H1 (cell line): Measurements from ENCODE around the gene BZW2. TPM values are rescaled to one million over a fixed set of nuclear protein-coding genes. Genes with fewer than 3 reads are reported as not detected.

Experiments
- CTCF ChIA-PET: fragments of 300-600 bp; sonication (Branson Sonifier 250); formaldehyde crosslinking; loops from one replicate; lab custom pipeline; 2021; ENCODE audit not compliant: partially characterized antibody; lab: Charles Lee
- POLR2A ChIA-PET: fragments of 300-600 bp; sonication (Branson Sonifier 250); formaldehyde crosslinking; loops from one replicate; lab custom pipeline; 2021; ENCODE audit warnings: inconsistent platforms; ENCODE audit not compliant: partially characterized antibody; lab: Charles Lee
- DNase-seq, 2 experiments: peaks; one replicate each; pipeline versions ENCODE4 v3.0.0 to v3.0.0-alpha.2; 2010 to 2022; ENCODE audit warnings: low spot score in 2 of 2, low read depth in 1 of 2, mixed read lengths in 1 of 2
- FAIRE-seq: peaks from 2 replicates; lab custom pipeline; 2011; peaks lifted over from hg19 to GRCh38; lab: Jason Lieb, UNC
- H2AFZ ChIP-seq: 2 replicates; pipeline ENCODE4 v1.8.1; 2012; ENCODE audit warnings: low read length, inconsistent platforms
- H2AK5ac ChIP-seq: 2 replicates; pipeline ENCODE4 v1.6.1; 2013; ENCODE audit warnings: low read depth, low read length
- H2BK120ac ChIP-seq: replicated peaks from 2 replicates; pipeline ENCODE3; 2013; ENCODE audit warnings: low read depth, low read length, inconsistent platforms
- H2BK12ac ChIP-seq: 2 replicates; pipeline ENCODE4 v1.6.1; 2013; ENCODE audit warnings: low read depth, low read length
- H2BK15ac ChIP-seq: 2 replicates; pipeline ENCODE4 v1.6.1; 2013; ENCODE audit warnings: low read length
- H2BK20ac ChIP-seq: 2 replicates; pipeline ENCODE4 v1.6.1; 2013; ENCODE audit warnings: low read length
- H2BK5ac ChIP-seq: 2 replicates; pipeline ENCODE4 v1.6.1; 2013; ENCODE audit warnings: low read depth, low read length
- H3K14ac ChIP-seq: 2 replicates; pipeline ENCODE4 v1.6.1; 2013; ENCODE audit warnings: inconsistent platforms; ENCODE audit not compliant: insufficient read length
- H3K18ac ChIP-seq: 2 replicates; pipeline ENCODE4 v1.6.1; 2013; ENCODE audit warnings: low read length; ENCODE audit errors: extremely low read depth
- H3K23ac ChIP-seq: 2 replicates; pipeline ENCODE4 v1.6.1; 2013; ENCODE audit warnings: inconsistent platforms; ENCODE audit not compliant: insufficient read length
- H3K23me2 ChIP-seq: 2 replicates; pipeline ENCODE4 v1.6.1; 2013; ENCODE audit warnings: low read depth, low read length
- H3K27ac ChIP-seq: 2 replicates; pipeline ENCODE4 v1.6.1; 2011; ENCODE audit warnings: low read depth, low read length, inconsistent platforms
- H3K27me3 ChIP-seq, 4 experiments: replicated peaks in 1 of 4; 1 replicate in 1 of 4; 2 replicates in 3 of 4; pipeline versions ENCODE4 v1.6.1 to v1.8.1; 2011 to 2013; ENCODE audit warnings: low read length in 3 of 4, mild to moderate bottlenecking in 3 of 4, inconsistent platforms in 2 of 4, mixed read lengths in 2 of 4, moderate library complexity in 1 of 4; ENCODE audit not compliant: control insufficient read depth in 3 of 4, insufficient read depth in 3 of 4; ENCODE audit errors: extremely low read depth in 1 of 4
- H3K36me3 ChIP-seq, 4 experiments: 2 replicates each; pipeline versions ENCODE4 v1.6.1 to v1.8.1; 2011 to 2013; ENCODE audit warnings: mild to moderate bottlenecking in 4 of 4, low read length in 3 of 4, moderate library complexity in 2 of 4, control low read depth in 1 of 4, inconsistent platforms in 1 of 4; ENCODE audit not compliant: insufficient read depth in 4 of 4, control insufficient read depth in 2 of 4
- H3K4ac ChIP-seq: replicated peaks from 2 replicates; pipeline ENCODE3; 2013; ENCODE audit warnings: low read length, low read depth, mixed read lengths, inconsistent platforms; ENCODE audit not compliant: insufficient read length
- H3K4me1 ChIP-seq, 4 experiments: replicated peaks in 1 of 4; 1 replicate in 1 of 4; 2 replicates in 3 of 4; pipeline versions ENCODE4 v1.6.1 to v1.8.1; 2011 to 2013; ENCODE audit warnings: low read length in 3 of 4, inconsistent platforms in 2 of 4, mixed read lengths in 1 of 4; ENCODE audit not compliant: insufficient read depth in 4 of 4, control insufficient read depth in 3 of 4
- H3K4me2 ChIP-seq, 2 experiments: 2 replicates each; pipeline versions ENCODE4 v1.6.1 to v1.8.1; 2011 to 2013; ENCODE audit warnings: low read depth in 2 of 2, low read length in 2 of 2, control low read depth in 1 of 2, inconsistent platforms in 1 of 2, mild to moderate bottlenecking in 1 of 2; ENCODE audit not compliant: insufficient read depth in 1 of 2
- H3K4me3 ChIP-seq, 4 experiments: fragments of 200-600, 300-600 bp in 1 of 4; sonication (generic), shearing (Covaris generic), sonication (Bioruptor Twin) in 1 of 4; 2 replicates each; pipeline versions ENCODE4 v1.5.1 to v1.8.1; 2011 to 2016; ENCODE audit warnings: low read length in 4 of 4, low read depth in 3 of 4, control low read depth in 2 of 4, inconsistent platforms in 2 of 4, mild to moderate bottlenecking in 2 of 4, mixed read lengths in 1 of 4, moderate library complexity in 1 of 4; ENCODE audit not compliant: insufficient read depth in 2 of 4; ENCODE audit errors: extremely low read depth in 1 of 4
- H3K56ac ChIP-seq: replicated peaks from 2 replicates; pipeline ENCODE3; 2013; ENCODE audit warnings: low read depth, mild to moderate bottlenecking, mixed read lengths, low read length, inconsistent platforms; ENCODE audit not compliant: insufficient read length
- H3K79me1 ChIP-seq: 2 replicates; pipeline ENCODE4 v1.6.1; 2013; ENCODE audit warnings: low read depth, low read length, control low read depth
- H3K79me2 ChIP-seq, 2 experiments: 2 replicates each; pipeline versions ENCODE4 v1.6.1 to v1.8.1; 2012 to 2013; ENCODE audit warnings: low read length in 2 of 2, mild to moderate bottlenecking in 2 of 2, inconsistent platforms in 1 of 2; ENCODE audit not compliant: insufficient read depth in 2 of 2, control insufficient read depth in 1 of 2
- H3K9ac ChIP-seq, 4 experiments: replicated peaks in 1 of 4; 1 replicate in 1 of 4; 2 replicates in 3 of 4; pipeline versions ENCODE4 v1.6.1 to v1.8.1; 2011 to 2013; ENCODE audit warnings: low read depth in 3 of 4, low read length in 3 of 4, control low read depth in 2 of 4, mild to moderate bottlenecking in 2 of 4, moderate library complexity in 2 of 4, inconsistent platforms in 1 of 4; ENCODE audit errors: extremely low read depth in 1 of 4
- H3K9me3 ChIP-seq, 2 experiments: 2 replicates each; pipeline versions ENCODE4 v1.6.1 to v1.8.1; 2012 to 2013; ENCODE audit warnings: mild to moderate bottlenecking in 2 of 2, moderate library complexity in 2 of 2, control low read depth in 1 of 2, inconsistent platforms in 1 of 2, low read depth in 1 of 2, low read length in 1 of 2, mixed read lengths in 1 of 2; ENCODE audit not compliant: insufficient read depth in 2 of 2
- H4K20me1 ChIP-seq, 2 experiments: replicated peaks in 1 of 2; 2 replicates each; pipeline versions ENCODE3 to v1.8.1; 2011 to 2013; ENCODE audit warnings: inconsistent platforms in 2 of 2, low read length in 2 of 2, mild to moderate bottlenecking in 1 of 2; ENCODE audit not compliant: insufficient read depth in 2 of 2, control insufficient read depth in 1 of 2
- H4K5ac ChIP-seq: 2 replicates; pipeline ENCODE4 v1.6.1; 2013; ENCODE audit warnings: low read length, low read depth, mixed read lengths, inconsistent platforms; ENCODE audit not compliant: insufficient read length
- H4K8ac ChIP-seq: 2 replicates; pipeline ENCODE4 v1.8.0; 2013; ENCODE audit warnings: mild to moderate bottlenecking, moderate library complexity, low read length, inconsistent platforms; ENCODE audit not compliant: insufficient read depth; ENCODE audit errors: extremely low read depth
- H4K91ac ChIP-seq: replicated peaks from 2 replicates; pipeline ENCODE3; 2013; ENCODE audit warnings: low read length, mixed read lengths, inconsistent platforms; ENCODE audit not compliant: insufficient read length
- ASH2L ChIP-seq: fragments of 200-600, 300-600 bp; sonication (generic); IDR thresholded peaks from one replicate; pipeline ENCODE4 v1.7.1; 2017; ENCODE audit warnings: low read length
- BRCA1 ChIP-seq: IDR thresholded peaks from 2 replicates; pipeline ENCODE4 v1.6.1; 2012; ENCODE audit warnings: low read depth, low read length, improper control_type of control experiment
- CTBP2 ChIP-seq: IDR thresholded peaks from 2 replicates; pipeline ENCODE4 v1.7.0; 2011; ENCODE audit warnings: borderline replicate concordance, mild to moderate bottlenecking, moderate library complexity, mixed read lengths, low read length; ENCODE audit not compliant: insufficient read depth, insufficient read length
- EGR1 ChIP-seq: IDR thresholded peaks from 2 replicates; pipeline ENCODE4 v1.6.1; 2011; ENCODE audit warnings: low read depth, low read length, borderline replicate concordance
- HDAC2 ChIP-seq, 2 experiments: fragments of 300-600 bp in 1 of 2; sonication (generic) in 1 of 2; IDR thresholded peaks; 2 replicates each; pipeline ENCODE4 v1.6.1; 2011 to 2012; ENCODE audit warnings: low read depth in 2 of 2, low read length in 2 of 2, mild to moderate bottlenecking in 2 of 2, moderate library complexity in 2 of 2, borderline replicate concordance in 1 of 2, inconsistent platforms in 1 of 2
- MAFK ChIP-seq: IDR thresholded peaks from 2 replicates; pipeline ENCODE4 v1.6.1; 2012; ENCODE audit warnings: low read depth, mild to moderate bottlenecking, improper control_type of control experiment, low read length
- POLR2AphosphoS5 ChIP-seq: IDR thresholded peaks from 2 replicates; pipeline ENCODE4 v1.6.1; 2011; ENCODE audit warnings: low read depth, low read length
- SRF ChIP-seq: IDR thresholded peaks from 2 replicates; pipeline ENCODE4 v1.6.1; 2011; ENCODE audit warnings: mild to moderate bottlenecking, low read depth, low read length, moderate library complexity
- TEAD4 ChIP-seq: IDR thresholded peaks from 2 replicates; pipeline ENCODE4 v1.6.1; 2012; ENCODE audit warnings: low read depth, low read length, inconsistent platforms, mixed read lengths
- WGBS, 2 experiments: shearing (Covaris generic) in 1 of 2; methylation state at CpG; one replicate each; pipeline versions ENCODE4 v1.1.6 to v1.1.7; 2013 to 2015; ENCODE audit warnings: low lambda C conversion rate in 2 of 2, mixed read lengths in 2 of 2, inconsistent platforms in 1 of 2, low coverage in 1 of 2, missing lambda C conversion rate in 1 of 2; ENCODE audit not compliant: insufficient replicate concordance in 2 of 2, insufficient coverage in 1 of 2, insufficient read length in 1 of 2; ENCODE audit errors: extremely low coverage in 1 of 2, missing lambda C conversion rate in 1 of 2; 5-methylcytosine and 5-hydroxymethylcytosine counted together
- polyA plus RNA-seq, 7 experiments: library from polyadenylated mRNA; depleted of rRNA in 3 of 7; stranded (reverse) in 5 of 7; unstranded in 2 of 7; fragments of >200 nt in 5 of 7; fragments of 200-250 nt in 2 of 7; gene quantifications; 1 replicate in 5 of 7; 2 replicates in 1 of 7; 4 replicates in 1 of 7; pipeline versions ENCODE4 v1.2.1 to v1.2.3, GENCODE V29; 2011 to 2013; ENCODE audit warnings: missing spikeins in 2 of 7, mixed read lengths in 2 of 7
- total RNA-seq: library from RNA; stranded (reverse); fragmentation: NEBNext Ultra II Directional; extraction: Animal tissue kit (Norgen Biotek cat#: 25700); gene quantifications from 2 replicates; pipeline ENCODE4 v1.2.1, GENCODE V29; 2021

Gene BZW2
- total and polyA plus RNA-seq, 2 of the 8 experiments (the other 6 are each of a cell fraction or from before 2014, with no cell fraction given), result 32.3 to 103 TPM

DNA sequence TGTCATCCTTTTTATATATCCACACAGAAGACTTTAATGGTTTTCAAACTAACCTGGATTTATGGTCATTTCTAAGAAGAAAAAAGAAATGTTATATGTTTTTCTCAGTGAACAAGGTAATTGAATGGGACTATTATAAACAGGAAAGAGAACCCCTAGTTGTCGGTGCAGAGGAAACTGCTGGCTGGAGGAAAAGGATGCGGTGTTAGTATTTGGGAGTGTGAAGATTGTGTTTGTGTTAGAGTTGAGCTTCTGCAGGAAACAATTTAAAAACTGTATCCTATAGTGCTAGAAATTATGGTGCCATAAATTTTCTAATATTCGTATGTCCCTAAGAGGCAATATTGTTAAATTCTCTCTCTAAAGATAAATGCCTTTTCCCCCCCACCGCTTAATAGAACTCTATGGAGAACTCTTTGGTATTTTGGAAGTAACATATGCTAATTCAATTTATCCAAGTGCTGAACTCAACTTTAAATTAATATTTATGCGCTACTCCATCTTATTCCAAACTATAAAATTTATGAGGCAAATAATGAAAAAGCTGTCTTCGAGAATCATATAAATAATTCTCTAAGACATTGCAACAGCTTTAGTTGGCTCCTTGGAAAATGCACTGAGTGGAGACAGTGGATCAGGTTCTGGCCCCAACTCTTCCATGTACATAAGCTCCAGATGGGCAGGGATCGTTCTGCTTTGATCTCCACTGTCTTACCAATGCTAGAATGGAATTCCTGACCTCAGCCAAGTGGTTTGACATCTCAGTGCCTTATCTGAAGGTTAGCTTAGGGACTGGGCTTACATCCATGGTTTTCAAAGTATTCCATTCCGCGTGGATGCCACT lies 5.6 kb downstream of the BZW2 start:
- POLR2A ChIA-PET, result interaction anchor here (0.8 kb wide), 1 partner anchor 13 kb away, joined by 3 read pairs; no protein-coding TSS in a partner anchor
- no peak for TF ChIP-seq EGR1
- no peak for TF ChIP-seq ASH2L
- no peak for TF ChIP-seq BRCA1
- no peak for TF ChIP-seq TEAD4
- no peak for TF ChIP-seq HDAC2 (IDR thresholded peaks at IDR 0.05; ENCODE audit: borderline replicate concordance in 1 of 2, low read depth in 2 of 2, low read length in 2 of 2)
- no peak for TF ChIP-seq SRF
- TF ChIP-seq POLR2AphosphoS5, result no peak
- TF ChIP-seq MAFK, result no peak
- TF ChIP-seq CTBP2, result no peak

More for the DNA sequence above, 5.6 kb downstream of the BZW2 start:
- Histone ChIP-seq H2BK15ac (no peak overlapping the region), H3K4me2 (no peak overlapping the region), H4K5ac (no peak overlapping the region), H3K23ac (no peak overlapping the region), H3K18ac (no peak overlapping the region), H3K9me3 (no peaks in the 10 kb centered on the region), H3K79me1 (peaks cover 5% of the 10 kb centered on the region; the same call in 1 of the 2 replicates), H2BK120ac (no peak overlapping the region), H3K79me2 (peaks cover 15 to 99% of the 10 kb centered on the region in 2 experiments), H3K4me1 (peaks cover 2 to 11% (median 6%) of the 10 kb centered on the region in 4 experiments; a peak in 4 of 7 replicates), H3K23me2 (no peaks in the 10 kb centered on the region; the same call in 1 of the 2 replicates), H4K8ac (no peak overlapping the region), H2AK5ac (no peak overlapping the region), H2AFZ (no peak overlapping the region), H3K14ac (no peak overlapping the region), H3K36me3 (no peaks in the 10 kb centered on the region), H2BK5ac (no peak overlapping the region), H3K56ac (peak overlapping the region; percentile 39), H4K91ac (no peak overlapping the region), H3K4me3 (no peak overlapping the region), H2BK20ac (no peak overlapping the region), H2BK12ac (no peak overlapping the region), H3K27me3 (no peaks in the 10 kb centered on the region), H3K9ac (peak overlapping the region in 1 of 4 experiments; percentile 59; a peak in 1 of 7 replicates), H4K20me1 (peaks cover 7 to 12% of the 10 kb centered on the region in 2 experiments), H3K27ac (no peak overlapping the region), H3K4ac (no peak overlapping the region)
- FAIRE-seq, result no peak
- CTCF ChIA-PET, result no interaction called here
- DNase-seq, result no peak
- WGBS, 2 experiments, result 91 to 100% methylated on average over 1 to 9 of the region's 9 CpGs
